Endodermal cell (in vitro differentiated cells): ENCODE data around the gene KIF20B. TPM values are rescaled to one million over a fixed set of nuclear protein-coding genes. Genes with fewer than 3 reads are reported as not detected.

ENCODE experiments used
- DNase-seq: peaks from one replicate; pipeline ENCODE4 v3.0.0-alpha.2; 2017
- H3K27ac ChIP-seq: 2 replicates; pipeline ENCODE4 v1.5.1; 2013; ENCODE audit warnings: mild to moderate bottlenecking, low read depth, low read length, moderate library complexity
- H3K27me3 ChIP-seq: 2 replicates; pipeline ENCODE4 v1.6.1; 2013; ENCODE audit warnings: mild to moderate bottlenecking, low read length, moderate library complexity; ENCODE audit not compliant: insufficient read depth, control insufficient read depth, poor library complexity, severe bottlenecking
- H3K36me3 ChIP-seq: 2 replicates; pipeline ENCODE4 v1.7.0; 2013; ENCODE audit warnings: mild to moderate bottlenecking, low read length, moderate library complexity; ENCODE audit not compliant: control insufficient read depth, insufficient read depth
- H3K4me1 ChIP-seq: one replicate; pipeline ENCODE4 v1.7.0; 2013; ENCODE audit warnings: low read length; ENCODE audit not compliant: control insufficient read depth, insufficient read depth
- H3K4me3 ChIP-seq: 2 replicates; pipeline ENCODE4 v1.5.1; 2013; ENCODE audit warnings: mild to moderate bottlenecking, low read length, moderate library complexity
- H3K9ac ChIP-seq: 2 replicates; pipeline ENCODE4 v1.6.1; 2013; ENCODE audit warnings: mild to moderate bottlenecking, low read length, moderate library complexity; ENCODE audit not compliant: poor library complexity, severe bottlenecking; ENCODE audit errors: extremely low read depth
- H3K9me3 ChIP-seq: 2 replicates; pipeline ENCODE4 v1.6.1; 2013; ENCODE audit warnings: mild to moderate bottlenecking, low read length, moderate library complexity; ENCODE audit not compliant: control insufficient read depth
- H3K27ac Mint-ChIP-seq: 2 replicates; pipeline ENCODE4 v1.8.0; 2020; ENCODE audit warnings: mixed read lengths
- H3K27me3 Mint-ChIP-seq: 2 replicates; pipeline ENCODE4 v1.8.0; 2021; ENCODE audit warnings: mild to moderate bottlenecking, mixed read lengths; ENCODE audit not compliant: insufficient read depth
- H3K36me3 Mint-ChIP-seq: 2 replicates; pipeline ENCODE4 v1.8.0; 2020; ENCODE audit warnings: low read depth, mixed read lengths
- H3K4me1 Mint-ChIP-seq: 2 replicates; pipeline ENCODE4 v1.8.0; 2020; ENCODE audit warnings: mixed read lengths
- H3K4me3 Mint-ChIP-seq: 2 replicates; pipeline ENCODE4 v1.8.0; 2020; ENCODE audit warnings: mild to moderate bottlenecking, moderate library complexity, mixed read lengths
- H3K9me3 Mint-ChIP-seq: 2 replicates; pipeline ENCODE4 v1.8.0; 2020; ENCODE audit warnings: mild to moderate bottlenecking, mixed read lengths
- WGBS, 2 experiments: methylation state at CpG; one replicate each; pipeline versions ENCODE4 v1.1.5 to v1.1.7; 2013; ENCODE audit warnings: missing lambda C conversion rate in 2 of 2, mixed read lengths in 1 of 2; ENCODE audit not compliant: insufficient coverage in 1 of 2, insufficient read length in 1 of 2; 5-methylcytosine and 5-hydroxymethylcytosine counted together
- total RNA-seq, 2 donors: library from RNA; stranded (reverse); fragmentation: NEBNext Ultra II Directional in 1 of 2; extraction: Animal tissue kit (Norgen Biotek cat#: 25700) in 1 of 2; gene quantifications; 2 replicates in 1 of 2; 3 replicates in 1 of 2; pipeline ENCODE4 v1.2.1, GENCODE V29; 2021
- TF ChIP-seq, protein P1 (sequence below): fragments of 200-600 bp; sonication (generic); conservative IDR thresholded peaks from 2 replicates; pipeline ENCODE4 v1.5.0; 2021; ENCODE audit warnings: antibody characterized with exemption, mild to moderate bottlenecking

Gene KIF20B
- total RNA-seq, 2 donors from 2014 or later, result 43.4 to 43.7 TPM

DNA sequence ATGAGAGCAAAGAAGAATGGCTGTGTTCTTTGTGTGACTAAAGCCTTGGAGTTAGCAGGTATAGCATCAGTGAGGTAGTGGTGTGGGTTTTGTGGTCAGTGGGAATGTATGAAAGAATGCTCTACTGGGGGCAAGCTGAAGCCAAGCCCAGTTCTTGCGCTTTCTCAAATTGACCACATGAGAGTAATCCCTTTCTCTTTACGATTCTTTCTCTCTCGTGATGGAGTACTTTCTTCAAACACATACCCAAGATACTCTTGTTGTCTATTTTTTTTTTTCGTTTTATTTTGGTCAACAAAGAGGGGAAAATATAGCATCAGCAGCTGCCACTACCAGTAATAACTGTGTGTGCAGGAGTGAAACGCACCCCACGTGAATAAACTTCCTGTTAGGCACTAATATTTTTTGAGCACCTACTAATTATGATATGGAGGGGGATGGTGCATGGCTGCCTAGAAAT lies 48.0 kb upstream of the KIF20B start:
- peaks cover 18% of the 10 kb centered on the region for H3K9me3 Mint-ChIP-seq
- DNase-seq, result no peak
- no peaks in the 10 kb centered on the region for H3K27me3 ChIP-seq
- H3K27ac ChIP-seq, result no peak overlapping the region
- no peak overlapping the region for H3K27ac Mint-ChIP-seq
- 60 to 86% methylated on average over 2 to 6 of the region's 6 CpGs for WGBS, 2 experiments
- no peaks in the 10 kb centered on the region for H3K4me1 ChIP-seq
- no peaks in the 10 kb centered on the region for H3K27me3 Mint-ChIP-seq
- H3K36me3 Mint-ChIP-seq, result no peaks in the 10 kb centered on the region
- H3K9ac ChIP-seq, result no peak overlapping the region
- H3K9me3 ChIP-seq, result peaks cover 6% of the 10 kb centered on the region
- no peak overlapping the region for H3K4me3 ChIP-seq
- no peaks in the 10 kb centered on the region for H3K4me1 Mint-ChIP-seq
- TF ChIP-seq, protein P1, sequence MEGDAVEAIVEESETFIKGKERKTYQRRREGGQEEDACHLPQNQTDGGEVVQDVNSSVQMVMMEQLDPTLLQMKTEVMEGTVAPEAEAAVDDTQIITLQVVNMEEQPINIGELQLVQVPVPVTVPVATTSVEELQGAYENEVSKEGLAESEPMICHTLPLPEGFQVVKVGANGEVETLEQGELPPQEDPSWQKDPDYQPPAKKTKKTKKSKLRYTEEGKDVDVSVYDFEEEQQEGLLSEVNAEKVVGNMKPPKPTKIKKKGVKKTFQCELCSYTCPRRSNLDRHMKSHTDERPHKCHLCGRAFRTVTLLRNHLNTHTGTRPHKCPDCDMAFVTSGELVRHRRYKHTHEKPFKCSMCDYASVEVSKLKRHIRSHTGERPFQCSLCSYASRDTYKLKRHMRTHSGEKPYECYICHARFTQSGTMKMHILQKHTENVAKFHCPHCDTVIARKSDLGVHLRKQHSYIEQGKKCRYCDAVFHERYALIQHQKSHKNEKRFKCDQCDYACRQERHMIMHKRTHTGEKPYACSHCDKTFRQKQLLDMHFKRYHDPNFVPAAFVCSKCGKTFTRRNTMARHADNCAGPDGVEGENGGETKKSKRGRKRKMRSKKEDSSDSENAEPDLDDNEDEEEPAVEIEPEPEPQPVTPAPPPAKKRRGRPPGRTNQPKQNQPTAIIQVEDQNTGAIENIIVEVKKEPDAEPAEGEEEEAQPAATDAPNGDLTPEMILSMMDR, result no peak
- no peaks in the 10 kb centered on the region for H3K36me3 ChIP-seq
- H3K4me3 Mint-ChIP-seq, result no peak overlapping the region

DNA sequence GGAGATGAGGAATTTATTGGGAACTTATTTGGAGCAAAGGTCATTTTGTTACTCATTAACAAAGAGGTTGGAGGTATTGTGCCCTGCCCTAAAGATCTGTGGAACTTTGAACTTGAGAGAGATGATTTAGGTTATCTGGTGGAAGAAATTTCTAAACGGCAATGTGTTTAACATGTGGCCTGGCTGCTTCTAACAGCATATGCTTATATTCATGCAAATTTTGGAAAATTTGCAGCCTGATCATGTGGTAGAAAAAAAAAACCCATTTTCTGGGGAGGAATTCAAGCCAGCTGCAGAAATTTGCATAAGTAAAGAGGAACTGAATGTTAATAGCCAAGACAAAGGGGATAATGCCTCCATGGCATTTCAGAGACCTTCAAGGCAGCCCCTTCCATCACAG lies 45.7 kb upstream of the KIF20B start:
- no peak overlapping the region for H3K4me3 ChIP-seq
- no peak overlapping the region for H3K27ac Mint-ChIP-seq
- 92% methylated on average over 1 of the region's 1 CpG; no CpG with 5 or more reads in 1 of the 2 experiments for WGBS, 2 experiments
- no peaks in the 10 kb centered on the region for H3K36me3 Mint-ChIP-seq
- H3K36me3 ChIP-seq, result no peaks in the 10 kb centered on the region
- H3K9me3 ChIP-seq, result no peaks in the 10 kb centered on the region
- no peak overlapping the region for H3K27ac ChIP-seq
- H3K27me3 ChIP-seq, result no peaks in the 10 kb centered on the region
- TF ChIP-seq, protein P1, result no peak
- peaks cover 3% of the 10 kb centered on the region for H3K4me1 Mint-ChIP-seq
- no peak overlapping the region for H3K9ac ChIP-seq
- no peak for DNase-seq
- no peak overlapping the region for H3K4me3 Mint-ChIP-seq
- no peaks in the 10 kb centered on the region for H3K27me3 Mint-ChIP-seq
- peaks cover 14% of the 10 kb centered on the region for H3K9me3 Mint-ChIP-seq
- peaks cover 7% of the 10 kb centered on the region for H3K4me1 ChIP-seq

DNA sequence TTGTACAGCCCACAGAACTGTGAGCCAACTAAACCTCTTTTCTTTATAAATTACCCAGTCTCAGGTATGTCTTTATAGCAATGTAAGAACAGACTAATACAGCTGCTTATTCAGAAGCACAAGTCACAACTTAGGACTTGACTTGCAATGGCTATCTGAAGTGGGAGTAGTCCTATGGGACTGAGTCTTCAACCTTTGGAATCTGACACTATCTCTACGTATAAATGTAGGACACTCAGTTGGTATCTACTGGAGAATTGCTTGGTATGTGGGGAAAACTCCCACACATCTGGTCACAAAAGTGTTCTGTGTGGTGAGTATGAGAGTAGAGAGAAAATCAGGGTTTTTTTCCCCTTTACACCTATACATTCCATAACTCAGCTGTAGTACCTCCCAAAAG lies 44.1 kb upstream of the KIF20B start:
- Histone ChIP-seq H3K4me1 (peaks cover 7% of the 10 kb centered on the region), H3K9me3 (no peaks in the 10 kb centered on the region), H3K27me3 (no peaks in the 10 kb centered on the region), H3K4me3 (no peak overlapping the region), H3K27ac (no peak overlapping the region), H3K9ac (no peak overlapping the region), H3K36me3 (no peaks in the 10 kb centered on the region)
- H3K9me3 Mint-ChIP-seq, result peaks cover 14% of the 10 kb centered on the region
- no peaks in the 10 kb centered on the region for H3K36me3 Mint-ChIP-seq
- DNase-seq, result no peak
- peaks cover 3% of the 10 kb centered on the region for H3K4me1 Mint-ChIP-seq
- H3K27ac Mint-ChIP-seq, result no peak overlapping the region
- no peak overlapping the region for H3K4me3 Mint-ChIP-seq
- WGBS, 2 experiments, result 71 to 94% methylated on average over 1 of the region's 1 CpG
- TF ChIP-seq, protein P1, result no peak
- H3K27me3 Mint-ChIP-seq, result no peaks in the 10 kb centered on the region
